PC-3 (cell line): ENCODE results near the gene UBC. TPM values are rescaled to one million over a fixed set of nuclear protein-coding genes. Genes with fewer than 3 reads are reported as not detected.
"Not testable (repeated sequence)": the region's sequence is repeated elsewhere in the genome, so short reads cannot be mapped to it uniquely, and the experiment has no call there.

Experiments
- ATAC-seq: fragments of 200-7000 bp; cut with Tn5 transposase; 2 replicates; pipeline ENCODE4 v1.9.1; 2020; ENCODE audit warnings: mild to moderate bottlenecking, moderate library complexity
- BruUV-seq: library from RNA; stranded (reverse); fragments of 400-500 nt; replicated peaks from 2 replicates; lab custom pipeline; 2021; lab: Mats Ljungman, UMichigan
- CTCF ChIA-PET: fragments of 300-600 bp; sonication (Branson Sonifier 250); formaldehyde crosslinking; loops from one replicate; lab custom pipeline; 2022; ENCODE audit warnings: antibody characterized with exemption; lab: Charles Lee
- POLR2A ChIA-PET: fragments of 300-600 bp; sonication (Branson Sonifier 250); formaldehyde crosslinking; loops from one replicate; lab custom pipeline; 2022; ENCODE audit warnings: antibody characterized with exemption; ENCODE audit not compliant: unreplicated experiment; lab: Charles Lee
- DNase-seq: peaks from one replicate; pipeline ENCODE4 v3.0.0-alpha.2; 2015
- H2AFZ ChIP-seq: fragments of 300-600 bp; sonication (generic); 2 replicates; pipeline ENCODE4 v1.6.0; 2016; ENCODE audit warnings: antibody characterized with exemption, low read length
- H3F3A ChIP-seq: fragments of 300-600 bp; sonication (generic); one replicate; pipeline ENCODE4 v1.6.0; 2017; ENCODE audit warnings: antibody characterized with exemption, low read length, control low read depth, mild to moderate bottlenecking; ENCODE audit not compliant: unreplicated experiment
- H3K27ac ChIP-seq: fragments of 300-600 bp; sonication (generic); 2 replicates; pipeline ENCODE4 v1.5.1; 2016; ENCODE audit warnings: mild to moderate bottlenecking, low read length
- H3K27me3 ChIP-seq: fragments of 300-600 bp; sonication (generic); 2 replicates; pipeline ENCODE4 v1.6.1; 2016; ENCODE audit warnings: low read length, mixed read lengths
- H3K36me3 ChIP-seq: fragments of 300-600 bp; sonication (generic); 2 replicates; pipeline ENCODE4 v1.6.1; 2016; ENCODE audit warnings: low read depth, mixed run types, low read length, mixed read lengths
- H3K4me1 ChIP-seq: fragments of 300-600 bp; sonication (generic); 2 replicates; pipeline ENCODE4 v1.5.1; 2016; ENCODE audit warnings: low read length; ENCODE audit not compliant: insufficient read depth
- H3K4me2 ChIP-seq: fragments of 300-600 bp; sonication (generic); 2 replicates; pipeline ENCODE4 v1.6.0; 2016; ENCODE audit warnings: low read length
- H3K4me3 ChIP-seq: fragments of 300-600 bp; sonication (generic); 2 replicates; pipeline ENCODE4 v1.5.1; 2016; ENCODE audit warnings: mild to moderate bottlenecking, low read length, mixed read lengths
- H3K79me2 ChIP-seq: fragments of 300-600 bp; sonication (generic); 2 replicates; pipeline ENCODE4 v1.6.1; 2017; ENCODE audit warnings: low read length, mixed read lengths
- H3K9ac ChIP-seq: fragments of 300-600 bp; sonication (generic); 2 replicates; pipeline ENCODE4 v1.6.0; 2016; ENCODE audit warnings: mild to moderate bottlenecking, low read length
- H3K9me2 ChIP-seq: fragments of 300-600 bp; sonication (generic); replicated peaks from 2 replicates; pipeline ENCODE4 v1.6.1; 2016; ENCODE audit warnings: mixed run types, low read length, mixed read lengths
- H3K9me3 ChIP-seq: fragments of 300-600 bp; sonication (generic); 2 replicates; pipeline ENCODE4 v1.6.1; 2016; ENCODE audit warnings: low read length, mixed read lengths
- H4K20me1 ChIP-seq: fragments of 300-600 bp; sonication (generic); 2 replicates; pipeline ENCODE4 v1.6.1; 2016; ENCODE audit warnings: low read length, mixed read lengths
- EZH2 ChIP-seq: fragments of 300-600 bp; sonication (generic); IDR thresholded peaks from one replicate; pipeline ENCODE4 v1.6.1; 2017; ENCODE audit warnings: antibody characterized with exemption, mild to moderate bottlenecking, low read length; ENCODE audit not compliant: unreplicated experiment
- EZH2phosphoT487 ChIP-seq: fragments of 300-600 bp; sonication (generic); IDR thresholded peaks from 2 replicates; pipeline ENCODE4 v1.6.1; 2018; ENCODE audit warnings: mild to moderate bottlenecking, antibody characterized with exemption, low read length, borderline replicate concordance
- intact Hi-C: fragments of 100-400 bp; cut with micrococcal nuclease; formaldehyde crosslinking; loops from 2 replicates; pipeline ENCODE4 v1.9.0; 2023
- total RNA-seq: library from RNA; depleted of rRNA; stranded (reverse); fragments of >200 nt; gene quantifications from 2 replicates; pipeline ENCODE4 v1.2.3, GENCODE V29; 2014
- TF ChIP-seq, protein P1 (sequence below): fragments of 300-600 bp; sonication (generic); conservative IDR thresholded peaks from 2 replicates; pipeline ENCODE4 v1.5.1; 2017; ENCODE audit warnings: antibody characterized with exemption, low read depth, mild to moderate bottlenecking, low read length

UBC gene
- total RNA-seq, 1 experiment from 2014 or later = 1,587 TPM

DNA sequence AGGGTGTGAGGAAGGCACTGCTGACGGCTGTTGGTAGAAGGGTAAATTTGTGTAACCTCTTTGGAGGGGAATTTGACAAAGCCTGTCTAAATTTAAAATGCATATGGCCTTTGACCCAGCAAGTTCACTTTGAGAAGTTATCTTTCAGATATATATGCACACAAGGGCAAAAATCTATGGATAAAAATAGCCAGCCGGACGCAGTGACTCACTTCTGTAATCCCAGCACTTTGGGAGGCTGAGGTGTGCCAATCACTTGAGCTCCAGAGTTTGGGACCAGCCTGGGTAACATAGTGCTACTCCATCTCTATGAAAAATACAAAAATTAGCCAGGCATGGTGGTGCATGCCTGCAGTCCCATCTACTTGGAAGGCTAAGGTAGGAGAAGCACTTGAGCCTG lies 13.4 kb downstream of the UBC start:
- Histone ChIP-seq H3K4me1 (peaks cover 10% of the 10 kb centered on the region), H3K4me2 (no peak overlapping the region), H3K79me2 (no peaks in the 10 kb centered on the region), H3K9me3 (no peaks in the 10 kb centered on the region), H3K27ac (no peak overlapping the region), H3F3A (no peaks in the 10 kb centered on the region), H3K9me2 (no peaks in the 10 kb centered on the region), H3K27me3 (no peaks in the 10 kb centered on the region), H2AFZ (no peak overlapping the region), H3K36me3 (no peaks in the 10 kb centered on the region), H3K9ac (no peak overlapping the region), H4K20me1 (no peaks in the 10 kb centered on the region), H3K4me3 (no peak overlapping the region)
- CTCF ChIA-PET = interaction anchor here (1.4 kb wide), 1 partner anchor 39 kb away, joined by 4 read pairs; no protein-coding TSS in a partner anchor
- no peak for DNase-seq
- ATAC-seq = no peak; the same call in 1 of the 2 replicates
- no peak for TF ChIP-seq EZH2phosphoT487
- no peak for TF ChIP-seq EZH2
- TF ChIP-seq, protein P1, sequence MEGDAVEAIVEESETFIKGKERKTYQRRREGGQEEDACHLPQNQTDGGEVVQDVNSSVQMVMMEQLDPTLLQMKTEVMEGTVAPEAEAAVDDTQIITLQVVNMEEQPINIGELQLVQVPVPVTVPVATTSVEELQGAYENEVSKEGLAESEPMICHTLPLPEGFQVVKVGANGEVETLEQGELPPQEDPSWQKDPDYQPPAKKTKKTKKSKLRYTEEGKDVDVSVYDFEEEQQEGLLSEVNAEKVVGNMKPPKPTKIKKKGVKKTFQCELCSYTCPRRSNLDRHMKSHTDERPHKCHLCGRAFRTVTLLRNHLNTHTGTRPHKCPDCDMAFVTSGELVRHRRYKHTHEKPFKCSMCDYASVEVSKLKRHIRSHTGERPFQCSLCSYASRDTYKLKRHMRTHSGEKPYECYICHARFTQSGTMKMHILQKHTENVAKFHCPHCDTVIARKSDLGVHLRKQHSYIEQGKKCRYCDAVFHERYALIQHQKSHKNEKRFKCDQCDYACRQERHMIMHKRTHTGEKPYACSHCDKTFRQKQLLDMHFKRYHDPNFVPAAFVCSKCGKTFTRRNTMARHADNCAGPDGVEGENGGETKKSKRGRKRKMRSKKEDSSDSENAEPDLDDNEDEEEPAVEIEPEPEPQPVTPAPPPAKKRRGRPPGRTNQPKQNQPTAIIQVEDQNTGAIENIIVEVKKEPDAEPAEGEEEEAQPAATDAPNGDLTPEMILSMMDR = no peak
- BruUV-seq = no TSS peak
- POLR2A ChIA-PET = no interaction called here
- intact Hi-C loops = no loop called here

GRCh38 chr12:124900345-124900795 lies 14.1 kb downstream of the UBC start:
- H3K27me3 ChIP-seq, DNase-seq, H3K9me2 ChIP-seq, H3K4me3 ChIP-seq, H3K9ac ChIP-seq, POLR2A ChIA-PET, CTCF ChIA-PET, BruUV-seq, intact Hi-C loops, H2AFZ ChIP-seq, H3K36me3 ChIP-seq, H4K20me1 ChIP-seq, H3K79me2 ChIP-seq, H3F3A ChIP-seq, H3K27ac ChIP-seq, H3K4me2 ChIP-seq, ATAC-seq, H3K9me3 ChIP-seq: not testable (repeated sequence)
- peaks cover 10% of the 10 kb centered on the region for H3K4me1 ChIP-seq

GRCh38 chr12:124898923-124899294 lies 15.5 kb downstream of the UBC start:
- no peak overlapping the region for H3K9ac ChIP-seq
- no peak overlapping the region for H3K4me2 ChIP-seq
- H3K9me2 ChIP-seq = no peaks in the 10 kb centered on the region
- DNase-seq = no peak
- ChIA-PET CTCF (interaction anchor here (0.6 kb wide), 1 partner anchor 61 kb away, joined by 8 read pairs; no protein-coding TSS in a partner anchor), POLR2A (no interaction called here)
- no peak for TF ChIP-seq EZH2
- no peak for TF ChIP-seq EZH2phosphoT487
- TF ChIP-seq, protein P1 = no peak
- no peak overlapping the region for H3K27ac ChIP-seq
- no peaks in the 10 kb centered on the region for H3K79me2 ChIP-seq
- no peaks in the 10 kb centered on the region for H4K20me1 ChIP-seq
- intact Hi-C loops = loop anchor here (2.0 to 5.0 kb wide), 2 partner anchors 70 to 862 kb away; no protein-coding TSS in a partner anchor
- H3K36me3 ChIP-seq = no peaks in the 10 kb centered on the region
- no peaks in the 10 kb centered on the region for H3F3A ChIP-seq
- H2AFZ ChIP-seq = no peak overlapping the region
- no peaks in the 10 kb centered on the region for H3K9me3 ChIP-seq
- no peaks in the 10 kb centered on the region for H3K27me3 ChIP-seq
- ATAC-seq = no peak
- no TSS peak for BruUV-seq
- H3K4me1 ChIP-seq = no peaks in the 10 kb centered on the region
- H3K4me3 ChIP-seq = no peak overlapping the region
